Epithelial cell of prostate (primary cell): ENCODE results near the gene HRH1.
A peak's percentile ranks its signal among the peaks of the same experiment; 100 is the strongest.

Experiments used
- DNase-seq: peaks from one replicate; pipeline ENCODE4 v3.0.0-alpha.2; 2011; ENCODE audit warnings: low read depth, low spot score
- H3K27ac ChIP-seq: fragments of 450-650 bp; 2 replicates; pipeline ENCODE4 v1.5.1; 2017; ENCODE audit warnings: mild to moderate bottlenecking

HRH1 gene

GRCh38 chr3:11300970-11301369 is 146.7 kb downstream of the HRH1 start:
- DNase-seq: no peak
- no peak overlapping the region for H3K27ac ChIP-seq

- DNase-seq: no peak
- H3K27ac ChIP-seq: no peak overlapping the region
These were observed 148.2 kb downstream of the HRH1 start for GRCh38 chr3:11302444-11302843.

- no peak for DNase-seq
- H3K27ac ChIP-seq: no peak overlapping the region
These were observed 149.9 kb downstream of the HRH1 start for GRCh38 chr3:11304175-11304574.

DNA sequence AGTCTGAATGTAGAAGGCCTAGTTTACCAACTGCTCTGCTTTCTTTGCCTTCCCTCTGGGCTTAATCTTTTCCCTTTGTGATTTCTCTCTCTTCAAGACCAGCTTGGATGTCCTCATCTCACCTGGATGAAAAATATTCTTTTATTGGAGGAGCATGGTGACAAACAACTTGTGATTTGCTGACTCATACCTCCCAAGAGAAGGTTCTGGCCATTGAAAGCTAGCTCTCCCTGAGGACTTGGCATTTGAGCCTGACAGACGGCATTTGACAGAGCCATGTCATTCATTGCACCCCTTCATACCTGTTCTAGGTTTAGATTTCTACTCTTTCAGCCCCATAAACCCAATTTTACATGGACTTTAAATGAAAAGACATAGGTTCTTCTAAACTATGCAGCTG is 151.2 kb downstream of the HRH1 start:
- no peak for DNase-seq
- H3K27ac ChIP-seq: peak overlapping the region; percentile 44

DNA sequence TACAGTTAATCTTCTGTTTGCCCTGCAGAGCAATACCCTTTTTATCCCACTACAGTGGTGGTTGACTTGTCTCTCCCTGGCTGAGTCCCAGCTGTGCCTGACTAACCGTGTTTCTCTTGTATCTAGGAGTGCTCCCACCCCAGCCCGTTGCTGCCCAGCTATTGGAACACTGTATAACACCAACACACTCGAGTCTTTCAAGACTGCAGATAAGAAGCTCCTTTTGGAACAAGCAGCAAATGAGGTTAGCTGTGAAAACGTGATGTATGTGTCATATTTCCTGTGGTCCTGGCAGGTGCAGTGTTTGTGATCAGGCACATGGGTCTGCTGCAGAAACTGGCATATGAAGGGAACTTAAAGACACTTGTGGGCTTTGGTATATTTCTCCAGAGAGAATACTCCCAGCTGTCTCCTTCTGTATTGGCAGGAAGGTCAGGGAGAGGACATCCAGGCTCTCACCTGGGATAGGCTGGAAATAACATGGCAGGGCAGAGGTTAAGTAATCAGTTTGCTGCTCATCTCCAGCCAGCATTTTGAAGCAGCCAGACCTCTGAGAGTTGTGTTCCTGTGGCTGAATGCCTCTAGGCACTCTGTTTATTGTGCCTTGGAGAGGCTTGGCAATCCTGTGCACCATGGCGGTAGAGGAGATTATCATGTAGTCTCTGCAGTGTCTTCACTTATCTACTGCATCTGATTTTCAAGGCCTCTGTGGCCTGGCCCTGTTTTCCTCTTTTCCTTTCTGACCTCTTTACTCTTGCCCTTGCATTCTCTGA is 152.7 kb downstream of the HRH1 start:
- H3K27ac ChIP-seq: no peak overlapping the region
- DNase-seq: no peak

DNA sequence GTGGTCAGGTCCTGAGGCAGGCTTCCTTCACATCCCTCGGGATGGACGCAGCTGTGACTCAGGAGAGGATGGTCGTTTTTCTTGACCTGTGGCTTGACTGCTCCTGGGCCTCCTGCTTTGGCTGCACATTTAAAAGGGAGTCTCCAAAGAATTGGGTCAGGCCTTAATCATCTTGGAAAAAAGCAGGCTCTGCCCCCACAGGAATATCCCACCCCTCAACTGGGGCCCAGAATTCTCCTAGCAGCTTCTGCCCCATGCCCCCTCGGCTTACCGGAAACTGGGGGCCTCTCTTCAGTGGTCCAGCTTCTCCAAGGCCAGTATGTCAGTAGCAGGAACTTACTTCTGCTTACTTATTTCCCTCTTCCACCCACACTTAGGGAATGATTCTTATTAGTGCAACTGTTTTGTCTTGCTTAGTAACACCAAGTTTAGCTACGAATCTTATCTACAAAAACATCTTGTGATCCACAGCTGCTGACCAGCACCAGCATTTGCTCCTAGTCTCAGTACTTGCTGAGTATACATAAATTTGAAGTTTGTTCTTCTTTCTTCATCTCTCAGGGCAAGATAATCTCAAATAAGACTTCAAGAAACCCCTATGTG is 153.6 kb downstream of the HRH1 start:
- DNase-seq: no peak

GRCh38 chr3:11310258-11310657 is 156.0 kb downstream of the HRH1 start:
- H3K27ac ChIP-seq: no peak overlapping the region
- no peak for DNase-seq

More for the DNA sequence above, 153.6 kb downstream of the HRH1 start:
- no peak overlapping the region for H3K27ac ChIP-seq

DNA sequence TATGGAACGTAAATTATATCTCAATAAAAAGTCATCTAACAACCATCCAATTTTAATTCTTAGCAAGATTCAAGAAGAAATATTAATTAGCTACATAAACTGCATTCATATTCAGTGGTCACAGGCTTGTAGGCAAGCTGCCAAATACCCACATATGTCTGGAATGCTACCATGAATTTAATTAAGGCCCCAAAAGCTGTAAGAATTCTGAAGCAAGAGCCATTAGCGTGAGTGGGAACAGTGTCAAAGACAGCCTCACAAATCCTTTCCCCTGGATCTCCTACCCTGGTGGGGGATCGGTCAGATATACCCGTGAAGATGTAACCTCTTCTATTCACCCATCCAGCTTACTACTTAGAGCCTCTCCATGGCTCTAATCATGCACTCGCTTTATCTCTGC is 157.9 kb downstream of the HRH1 start:
- no peak for DNase-seq
- H3K27ac ChIP-seq: no peak overlapping the region
